NCI-H2196 treated with DMSO at 0.1 percent for 48 hours (cell line): ENCODE measurements around the gene POR.
A peak's percentile ranks its signal among the peaks of the same experiment; 100 is the strongest.
"Not testable (repeated sequence)": the region's sequence is repeated elsewhere in the genome, so short reads cannot be mapped to it uniquely, and the experiment has no call there.

Source experiments
- DNase-seq: peaks from one replicate; lab custom pipeline; 2025; ENCODE audit not compliant: unreplicated experiment; lab: John Stamatoyannopoulos, UW

POR gene

GRCh38 chr7:75884476-75884875, 30.5 kb upstream of the POR start:
- no peak for DNase-seq

GRCh38 chr7:75885036-75885435, 29.9 kb upstream of the POR start:
- no peak for DNase-seq

- no peak for DNase-seq
Observed at GRCh38 chr7:75887669-75888369, 27.1 kb upstream of the POR start.

- no peak for DNase-seq
Observed at GRCh38 chr7:75888464-75889222, 26.3 kb upstream of the POR start.

- DNase-seq: no peak
Observed at GRCh38 chr7:75889223-75889825, 25.6 kb upstream of the POR start.

GRCh38 chr7:75889826-75890225, 25.1 kb upstream of the POR start:
- DNase-seq: no peak

GRCh38 chr7:75891237-75891636, 23.7 kb upstream of the POR start:
- DNase-seq: not testable (repeated sequence)

GRCh38 chr7:75891815-75892411, 23.0 kb upstream of the POR start:
- DNase-seq: no peak

GRCh38 chr7:75892634-75893272, 22.2 kb upstream of the POR start:
- peak; percentile 78 for DNase-seq

- DNase-seq: no peak
Observed at GRCh38 chr7:75896803-75897327, 18.1 kb upstream of the POR start.

GRCh38 chr7:75900617-75901315, 14.2 kb upstream of the POR start:
- DNase-seq: no peak

- peak; percentile 70 for DNase-seq
Observed at GRCh38 chr7:75905785-75906604, 9.0 kb upstream of the POR start.

GRCh38 chr7:75906991-75907667, 7.8 kb upstream of the POR start:
- DNase-seq: no peak

- not testable (repeated sequence) for DNase-seq
Observed at GRCh38 chr7:75907668-75908039, 7.3 kb upstream of the POR start.

GRCh38 chr7:75909521-75910132, 5.3 kb upstream of the POR start:
- no peak for DNase-seq

GRCh38 chr7:75911186-75911585, 3.8 kb upstream of the POR start:
- DNase-seq: not testable (repeated sequence)

- DNase-seq: no peak
Observed at GRCh38 chr7:75913437-75913836, 1.5 kb upstream of the POR start.

- DNase-seq: no peak
Observed at GRCh38 chr7:75914169-75914654, 743 bp upstream of the POR start.
